Lung (tissue), 12 donors: ENCODE data around the gene TMEM170B. TPM values are rescaled to one million over a fixed set of nuclear protein-coding genes. Genes with fewer than 3 reads are reported as not detected.

Source experiments
- ATAC-seq: fragments of 200-7000 bp; cut with Tn5 transposase; one replicate; pipeline ENCODE4 v1.9.1; 2020; ENCODE audit warnings: moderate number of reproducible peaks; ENCODE audit not compliant: insufficient read depth, low FRiP score
- DNase-seq, 3 donors: peaks; one replicate each; pipeline ENCODE4 v3.0.0-alpha.2; 2013 to 2017
- H3K27ac ChIP-seq, 2 donors: one replicate each; pipeline ENCODE4 v1.5.1; 2013; ENCODE audit warnings: mild to moderate bottlenecking in 2 of 2, moderate library complexity in 2 of 2, control low read depth in 1 of 2, inconsistent platforms in 1 of 2, low read depth in 1 of 2, low read length in 1 of 2
- H3K27me3 ChIP-seq, 3 donors: one replicate each; pipeline ENCODE4 v1.5.1; 2013; ENCODE audit warnings: low read length in 2 of 3; ENCODE audit not compliant: control insufficient read depth in 3 of 3, insufficient read depth in 3 of 3
- H3K36me3 ChIP-seq, 4 donors: one replicate each; pipeline ENCODE4 v1.5.1; 2013; ENCODE audit warnings: low read length in 4 of 4, mild to moderate bottlenecking in 1 of 4, moderate library complexity in 1 of 4; ENCODE audit not compliant: control insufficient read depth in 4 of 4, insufficient read depth in 4 of 4
- H3K4me1 ChIP-seq, 5 donors: one replicate each; pipeline ENCODE4 v1.5.1; 2013; ENCODE audit warnings: low read length in 5 of 5, mild to moderate bottlenecking in 2 of 5, moderate library complexity in 1 of 5; ENCODE audit not compliant: control insufficient read depth in 5 of 5, insufficient read depth in 5 of 5
- H3K4me3 ChIP-seq: one replicate; pipeline ENCODE4 v1.5.1; 2013; ENCODE audit warnings: mild to moderate bottlenecking, control low read depth, moderate library complexity
- H3K9ac ChIP-seq, 2 donors: one replicate each; pipeline ENCODE4 v1.5.1; 2013; ENCODE audit warnings: low read length in 2 of 2, control low read depth in 1 of 2; ENCODE audit not compliant: insufficient read depth in 1 of 2
- H3K9me3 ChIP-seq, 4 donors: one replicate each; pipeline ENCODE4 v1.5.1; 2013; ENCODE audit warnings: low read length in 3 of 4, mild to moderate bottlenecking in 1 of 4, moderate library complexity in 1 of 4; ENCODE audit not compliant: control insufficient read depth in 4 of 4, insufficient read depth in 3 of 4
- CTCF ChIP-seq: IDR thresholded peaks from 2 replicates; pipeline ENCODE4 v1.5.1; 2012; ENCODE audit warnings: mild to moderate bottlenecking; ENCODE audit errors: control extremely low read depth, extremely low read depth
- WGBS, 2 donors: extraction: QIAGEN DNeasy Blood & Tissue Kit; methylation state at CpG; one replicate each; pipeline ENCODE4 v1.1.7; 2013; 5-methylcytosine and 5-hydroxymethylcytosine counted together
- polyA plus RNA-seq, 2 donors: library from polyadenylated mRNA; stranded (reverse); fragments of 200-250 nt; gene quantifications; one replicate each; pipeline ENCODE4 v1.2.1, GENCODE V29; 2013
- total RNA-seq, 2 donors: library from RNA; depleted of rRNA in 1 of 2; stranded (reverse); fragments of >200 nt in 1 of 2; gene quantifications; one replicate each; pipeline ENCODE4 v1.2.1, GENCODE V29; 2014 to 2021
- donor health status: control.
- donor health status: control.
- donor health status: Bipolar disorder and iron deficiency.
- donor health status: healthy.
- donor health status: DM: yes; HTN: yes; CAD: no.

TMEM170B gene
- total and polyA plus RNA-seq, 4 donors: 2.2 to 9.2 (median 4.6) TPM

- Histone ChIP-seq H3K27ac (no peak overlapping the region), H3K9me3 (peaks cover 0 to 3% (median 0%) of the 10 kb centered on the region in 4 donors), H3K4me1 (peaks cover 0 to 9% (median 0%) of the 10 kb centered on the region in 5 donors), H3K9ac (no peak overlapping the region), H3K27me3 (no peaks in the 10 kb centered on the region), H3K36me3 (no peaks in the 10 kb centered on the region), H3K4me3 (no peak overlapping the region)
- ATAC-seq: no peak
- TF ChIP-seq CTCF: no peak
- DNase-seq: no peak
- 57 to 82% methylated on average over 3 of the region's 3 CpGs for WGBS, 2 donors
Observed at GRCh38 chr6:11515763-11516162, 21.8 kb upstream of the TMEM170B start.

- WGBS, 2 donors: 85 to 92% methylated on average over 4 of the region's 4 CpGs
- Histone ChIP-seq H3K4me1 (peaks cover 0 to 13% (median 3%) of the 10 kb centered on the region in 5 donors), H3K27me3 (no peaks in the 10 kb centered on the region), H3K36me3 (no peaks in the 10 kb centered on the region), H3K4me3 (no peak overlapping the region), H3K9ac (no peak overlapping the region), H3K9me3 (no peaks in the 10 kb centered on the region), H3K27ac (no peak overlapping the region)
- TF ChIP-seq CTCF: no peak
- ATAC-seq (no peak), DNase-seq (peak in 1 of 3 donors; percentile 33)
Observed at GRCh38 chr6:11522812-11523605, 14.5 kb upstream of the TMEM170B start.

GRCh38 chr6:11525468-11526155, 11.9 kb upstream of the TMEM170B start:
- TF ChIP-seq CTCF: no peak
- peaks cover 0 to 13% (median 3%) of the 10 kb centered on the region in 5 donors for H3K4me1 ChIP-seq
- H3K9me3 ChIP-seq: no peaks in the 10 kb centered on the region
- DNase-seq (peak; percentile 61 to 94 (median 79)), ATAC-seq (peak; percentile 58)
- no peaks in the 10 kb centered on the region for H3K36me3 ChIP-seq
- WGBS, 2 donors: 33 to 43% methylated on average over 2 of the region's 2 CpGs
- H3K4me3 ChIP-seq: no peak overlapping the region
- H3K9ac ChIP-seq: no peak overlapping the region
- no peaks in the 10 kb centered on the region for H3K27me3 ChIP-seq
- H3K27ac ChIP-seq: no peak overlapping the region
